CD4-positive, CD25-positive, alpha-beta regulatory T cell (primary cell): Measurements from ENCODE around the gene RAD18. TPM values are rescaled to one million over a fixed set of nuclear protein-coding genes. Genes with fewer than 3 reads are reported as not detected.

Experiments
- ATAC-seq, 2 donors: fragments of 150-1000 bp; cut with Tn5 transposase; one replicate each; pipeline ENCODE4 v1.10.0; 2021; ENCODE audit warnings: low read depth in 2 of 2, moderate number of reproducible peaks in 2 of 2, moderate library complexity in 1 of 2
- DNase-seq, 3 donors: peaks; one replicate each; pipeline versions ENCODE4 v3.0.0 to v3.0.0-alpha.2; 2012 to 2022; ENCODE audit warnings: mixed read lengths in 1 of 3
- H3K27ac ChIP-seq: one replicate; pipeline ENCODE4 v1.7.0; 2013; ENCODE audit warnings: mild to moderate bottlenecking, low read length; ENCODE audit not compliant: insufficient read depth, poor library complexity, severe bottlenecking
- H3K27me3 ChIP-seq: one replicate; pipeline ENCODE4 v1.7.0; 2013; ENCODE audit warnings: low read length; ENCODE audit not compliant: control insufficient read depth, insufficient read depth
- H3K36me3 ChIP-seq: one replicate; pipeline ENCODE4 v1.7.0; 2013; ENCODE audit warnings: mild to moderate bottlenecking, low read length, moderate library complexity; ENCODE audit not compliant: control insufficient read depth, insufficient read depth
- H3K4me1 ChIP-seq: 2 replicates; pipeline ENCODE4 v1.7.0; 2013; ENCODE audit warnings: mild to moderate bottlenecking, low read length; ENCODE audit not compliant: insufficient read depth, control insufficient read depth, poor library complexity, severe bottlenecking
- H3K4me3 ChIP-seq: one replicate; pipeline ENCODE4 v1.7.0; 2013; ENCODE audit warnings: low read depth, mild to moderate bottlenecking, low read length, moderate library complexity
- H3K9me3 ChIP-seq, 2 experiments: 1 replicate in 1 of 2; 2 replicates in 1 of 2; pipeline ENCODE4 v1.7.0; 2013; ENCODE audit warnings: low read length in 2 of 2, mild to moderate bottlenecking in 1 of 2, moderate library complexity in 1 of 2; ENCODE audit not compliant: control insufficient read depth in 2 of 2
- H3K27ac Mint-ChIP-seq, 3 donors: one replicate each; pipeline ENCODE4 v1.8.0; 2020 to 2022; ENCODE audit warnings: mild to moderate bottlenecking in 3 of 3, mixed read lengths in 3 of 3, moderate library complexity in 2 of 3
- H3K27me3 Mint-ChIP-seq: one replicate; pipeline ENCODE4 v1.8.0; 2022; ENCODE audit warnings: mild to moderate bottlenecking, mixed read lengths
- H3K36me3 Mint-ChIP-seq: one replicate; pipeline ENCODE4 v1.8.0; 2020; ENCODE audit warnings: mixed read lengths
- H3K4me1 Mint-ChIP-seq, 4 donors: one replicate each; pipeline ENCODE4 v1.8.0; 2020 to 2022; ENCODE audit warnings: mixed read lengths in 4 of 4, mild to moderate bottlenecking in 1 of 4
- H3K4me3 Mint-ChIP-seq, 4 donors: one replicate each; pipeline ENCODE4 v1.8.0; 2020 to 2022; ENCODE audit warnings: mild to moderate bottlenecking in 4 of 4, mixed read lengths in 4 of 4, moderate library complexity in 3 of 4
- H3K9me3 Mint-ChIP-seq, 7 donors: one replicate each; pipeline ENCODE4 v1.8.0; 2020 to 2022; ENCODE audit warnings: mixed read lengths in 7 of 7, mild to moderate bottlenecking in 3 of 7, moderate library complexity in 2 of 7
- polyA plus RNA-seq, 4 donors: library from polyadenylated mRNA; unstranded; fragments of 300-500 nt; fragmentation: Illumina TruSeq; gene quantifications; one replicate each; pipeline ENCODE4 v1.2.3, GENCODE V29; 2021
- total RNA-seq: library from RNA; stranded (reverse); gene quantifications from one replicate; pipeline ENCODE4 v1.2.3, GENCODE V29; 2022

Gene RAD18
- total and polyA plus RNA-seq, 5 donors from 2014 or later, result 7.8 to 19.8 (median 11.2) TPM

DNA sequence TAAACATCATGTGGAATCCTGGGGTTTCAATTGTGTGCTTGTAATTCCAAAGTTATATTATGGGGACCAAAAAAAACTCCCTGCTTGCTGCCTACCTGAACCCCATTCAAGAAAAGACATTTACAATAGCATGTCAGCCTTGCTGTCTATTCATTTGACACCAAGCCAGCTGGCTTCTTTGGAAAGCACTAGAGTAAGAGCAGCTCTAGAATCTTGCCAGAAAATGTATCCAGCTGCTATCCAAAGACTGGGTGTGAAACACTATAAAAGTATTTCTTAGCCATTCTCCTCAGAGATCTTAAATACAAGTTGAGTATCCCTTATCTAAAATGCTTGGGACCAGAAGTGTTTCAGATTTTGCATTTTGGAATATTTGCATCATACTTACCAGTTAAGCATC lies 87.4 kb downstream of the RAD18 start:
- Histone ChIP-seq H3K27ac (no peak overlapping the region), H3K9me3 (no peaks in the 10 kb centered on the region), H3K4me3 (no peak overlapping the region), H3K36me3 (peaks cover 7% of the 10 kb centered on the region), H3K4me1 (no peaks in the 10 kb centered on the region), H3K27me3 (no peaks in the 10 kb centered on the region)
- H3K4me3 Mint-ChIP-seq, result no peak overlapping the region
- no peak overlapping the region for H3K27ac Mint-ChIP-seq
- H3K4me1 Mint-ChIP-seq, result peaks cover 0 to 1% (median 0%) of the 10 kb centered on the region in 4 donors
- H3K36me3 Mint-ChIP-seq, result peaks cover 20% of the 10 kb centered on the region
- no peaks in the 10 kb centered on the region for H3K9me3 Mint-ChIP-seq
- ATAC-seq, result no peak
- DNase-seq, result no peak
- H3K27me3 Mint-ChIP-seq, result no peaks in the 10 kb centered on the region

DNA sequence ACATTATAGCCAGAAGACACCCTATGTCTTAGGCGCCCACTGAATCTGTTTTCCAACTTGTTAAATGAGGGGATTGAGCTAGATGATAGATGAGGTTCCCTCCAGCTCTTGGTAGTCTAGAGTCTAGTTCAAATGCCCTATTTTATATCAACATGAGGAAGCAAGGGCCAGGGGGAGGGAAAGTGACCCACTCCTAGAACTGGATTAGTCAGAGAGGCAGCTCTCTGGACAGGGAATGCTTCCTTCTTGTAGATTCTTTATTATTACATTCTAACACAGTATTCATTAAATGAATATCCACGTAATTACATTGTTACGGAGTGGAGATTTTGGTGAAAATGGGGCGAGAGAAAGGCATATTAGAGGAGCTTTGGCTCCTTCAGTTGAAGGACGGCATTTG lies 89.5 kb downstream of the RAD18 start:
- Histone ChIP-seq H3K4me1 (no peaks in the 10 kb centered on the region), H3K27me3 (no peaks in the 10 kb centered on the region), H3K36me3 (peaks cover 6% of the 10 kb centered on the region), H3K4me3 (no peak overlapping the region), H3K9me3 (no peaks in the 10 kb centered on the region), H3K27ac (no peak overlapping the region)
- DNase-seq (no peak), ATAC-seq (no peak)
- H3K27me3 Mint-ChIP-seq, result no peaks in the 10 kb centered on the region
- no peaks in the 10 kb centered on the region for H3K9me3 Mint-ChIP-seq
- H3K27ac Mint-ChIP-seq, result no peak overlapping the region
- H3K4me3 Mint-ChIP-seq, result no peak overlapping the region
- H3K4me1 Mint-ChIP-seq, result peaks cover 0 to 2% (median 0%) of the 10 kb centered on the region in 4 donors
- H3K36me3 Mint-ChIP-seq, result peaks cover 16% of the 10 kb centered on the region

DNA sequence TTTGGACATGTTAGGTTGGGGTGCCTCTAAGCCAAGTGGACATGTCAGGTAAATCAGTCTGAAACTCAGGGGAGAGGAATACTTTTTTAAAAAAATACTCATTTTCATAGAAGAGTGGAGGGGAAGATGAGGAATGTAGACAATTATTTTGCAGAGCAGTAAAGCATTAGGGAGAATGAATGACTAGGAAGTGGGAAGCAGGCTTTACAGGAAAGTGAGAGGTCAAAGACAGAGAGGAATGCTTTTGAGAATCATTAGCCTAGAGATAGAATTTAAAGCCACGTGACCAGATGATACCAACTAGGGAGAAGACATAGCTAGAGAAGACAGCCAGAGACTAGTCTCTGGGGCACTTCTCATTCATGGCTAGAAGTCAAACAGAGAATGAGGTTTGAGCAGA lies 91.0 kb downstream of the RAD18 start:
- no peaks in the 10 kb centered on the region for H3K27me3 Mint-ChIP-seq

DNA sequence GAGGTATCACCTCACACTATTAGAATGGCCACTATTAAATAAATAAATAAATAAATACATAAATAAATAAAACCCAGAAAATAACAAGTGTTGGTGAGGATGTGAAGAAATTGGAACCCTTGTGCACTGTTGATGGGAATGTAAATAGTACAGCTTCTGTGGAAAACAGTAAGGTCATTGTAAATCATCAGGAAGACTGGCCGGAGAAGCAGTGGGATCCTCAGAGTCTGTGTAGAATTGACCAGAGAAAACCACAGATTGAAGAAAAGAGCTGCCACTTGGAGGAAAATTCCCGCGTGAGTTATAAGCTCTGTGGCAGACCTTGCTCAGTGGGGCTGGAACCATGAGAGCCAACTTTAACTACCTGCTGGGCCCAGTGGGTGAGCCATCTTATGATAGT lies 92.0 kb downstream of the RAD18 start:
- H3K9me3 Mint-ChIP-seq, result no peaks in the 10 kb centered on the region
- H3K27me3 Mint-ChIP-seq, result no peaks in the 10 kb centered on the region
- DNase-seq (no peak), ATAC-seq (no peak)
- no peak overlapping the region for H3K4me3 Mint-ChIP-seq
- Histone ChIP-seq H3K9me3 (no peaks in the 10 kb centered on the region), H3K27me3 (no peaks in the 10 kb centered on the region), H3K4me1 (no peaks in the 10 kb centered on the region), H3K4me3 (no peak overlapping the region), H3K27ac (no peak overlapping the region), H3K36me3 (no peaks in the 10 kb centered on the region)
- peaks cover 4% of the 10 kb centered on the region for H3K36me3 Mint-ChIP-seq
- no peak overlapping the region for H3K27ac Mint-ChIP-seq
- H3K4me1 Mint-ChIP-seq, result peaks cover 0 to 2% (median 0%) of the 10 kb centered on the region in 4 donors

More for the DNA sequence above, 91.0 kb downstream of the RAD18 start:
- H3K4me1 ChIP-seq, result no peaks in the 10 kb centered on the region
- H3K27ac Mint-ChIP-seq, result no peak overlapping the region
- H3K9me3 ChIP-seq, result no peaks in the 10 kb centered on the region
- peaks cover 12% of the 10 kb centered on the region for H3K36me3 Mint-ChIP-seq
- no peak overlapping the region for H3K4me3 ChIP-seq
- peaks cover 0 to 2% (median 0%) of the 10 kb centered on the region in 4 donors for H3K4me1 Mint-ChIP-seq
- no peaks in the 10 kb centered on the region for H3K27me3 ChIP-seq
- no peak for DNase-seq
- ATAC-seq, result no peak
- H3K4me3 Mint-ChIP-seq, result no peak overlapping the region
- H3K9me3 Mint-ChIP-seq, result no peaks in the 10 kb centered on the region
- peaks cover 6% of the 10 kb centered on the region for H3K36me3 ChIP-seq
- H3K27ac ChIP-seq, result no peak overlapping the region

DNA sequence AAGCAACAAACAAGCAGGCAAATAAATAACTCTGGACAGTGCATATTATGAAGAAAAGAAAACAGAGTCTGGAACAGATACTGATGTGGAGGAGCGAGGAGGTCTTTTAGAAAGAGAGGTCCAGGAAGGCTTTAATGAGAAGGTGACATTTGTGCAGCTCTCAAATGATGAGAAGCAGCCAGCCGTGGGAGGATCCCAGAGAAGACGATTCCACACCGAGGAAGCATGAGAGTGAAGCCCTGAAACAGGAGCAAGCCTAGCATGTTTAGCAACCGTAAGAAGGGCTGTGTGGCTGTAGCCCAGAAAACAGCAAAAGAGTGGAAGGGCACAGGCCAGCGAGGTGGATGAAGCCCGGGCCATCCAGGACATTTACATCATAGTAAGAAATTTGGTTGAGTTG lies 93.1 kb downstream of the RAD18 start:
- no peaks in the 10 kb centered on the region for H3K27me3 ChIP-seq
- no peaks in the 10 kb centered on the region for H3K4me1 ChIP-seq
- no peak overlapping the region for H3K27ac ChIP-seq
- no peaks in the 10 kb centered on the region for H3K27me3 Mint-ChIP-seq
- ATAC-seq (no peak), DNase-seq (no peak)
- no peak overlapping the region for H3K4me3 ChIP-seq
- H3K36me3 Mint-ChIP-seq, result peaks cover 4% of the 10 kb centered on the region
- no peaks in the 10 kb centered on the region for H3K9me3 ChIP-seq
- H3K36me3 ChIP-seq, result no peaks in the 10 kb centered on the region
- H3K9me3 Mint-ChIP-seq, result no peaks in the 10 kb centered on the region
- H3K27ac Mint-ChIP-seq, result no peak overlapping the region
- peaks cover 0 to 2% (median 0%) of the 10 kb centered on the region in 4 donors for H3K4me1 Mint-ChIP-seq
- no peak overlapping the region for H3K4me3 Mint-ChIP-seq

DNA sequence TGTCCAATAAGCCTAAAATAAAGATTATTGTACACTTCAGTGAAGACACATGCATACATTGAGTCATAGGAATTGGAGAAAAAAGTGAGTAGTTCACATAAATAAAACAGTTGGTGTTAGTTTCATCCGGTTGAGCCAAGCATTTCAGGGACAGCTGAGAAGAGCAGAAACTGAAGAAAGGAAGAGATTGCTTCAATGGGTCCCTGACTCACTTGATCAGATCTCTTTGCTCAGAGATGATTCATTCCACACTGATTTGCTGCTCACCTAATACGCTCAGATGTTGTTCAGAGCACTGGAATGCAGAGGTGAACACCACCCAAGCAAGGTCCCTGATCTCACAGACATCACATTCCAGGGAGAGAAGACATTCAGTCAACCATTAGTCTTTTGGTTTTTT lies 93.7 kb downstream of the RAD18 start:
- H3K4me1 Mint-ChIP-seq, result peaks cover 0 to 2% (median 0%) of the 10 kb centered on the region in 4 donors
- H3K36me3 Mint-ChIP-seq, result peaks cover 4% of the 10 kb centered on the region
- H3K36me3 ChIP-seq, result no peaks in the 10 kb centered on the region
- no peak overlapping the region for H3K4me3 Mint-ChIP-seq
- ATAC-seq, result no peak
- H3K27ac ChIP-seq, result no peak overlapping the region
- no peak for DNase-seq
- H3K27ac Mint-ChIP-seq, result no peak overlapping the region
- H3K9me3 ChIP-seq, result no peaks in the 10 kb centered on the region
- no peaks in the 10 kb centered on the region for H3K27me3 ChIP-seq
- no peaks in the 10 kb centered on the region for H3K4me1 ChIP-seq
- no peaks in the 10 kb centered on the region for H3K27me3 Mint-ChIP-seq
- no peaks in the 10 kb centered on the region for H3K9me3 Mint-ChIP-seq
- no peak overlapping the region for H3K4me3 ChIP-seq

DNA sequence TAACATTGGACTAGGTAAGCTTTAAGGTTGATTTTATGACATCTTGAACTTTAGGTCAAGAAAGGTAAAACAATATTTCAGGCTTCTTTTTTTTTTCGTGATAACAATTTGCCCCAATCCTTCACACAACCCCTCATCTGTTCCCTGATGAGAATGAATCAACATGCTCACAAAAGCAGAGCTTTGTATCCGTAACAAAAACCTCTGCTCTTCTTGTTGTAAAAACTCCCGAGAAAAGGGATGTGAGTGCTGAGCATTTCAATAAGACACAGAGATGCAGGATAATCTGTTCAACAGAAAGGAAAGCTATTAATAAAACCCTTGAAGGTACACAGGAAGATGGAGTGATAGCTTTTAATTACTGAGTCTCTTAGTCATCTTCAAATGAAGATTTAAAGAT lies 94.3 kb downstream of the RAD18 start:
- Histone ChIP-seq H3K4me1 (no peaks in the 10 kb centered on the region), H3K36me3 (no peaks in the 10 kb centered on the region), H3K27me3 (no peaks in the 10 kb centered on the region), H3K9me3 (no peaks in the 10 kb centered on the region), H3K4me3 (no peak overlapping the region), H3K27ac (no peak overlapping the region)
- DNase-seq, result no peak
- peaks cover 0 to 2% (median 0%) of the 10 kb centered on the region in 4 donors for H3K4me1 Mint-ChIP-seq
- no peaks in the 10 kb centered on the region for H3K27me3 Mint-ChIP-seq
- H3K27ac Mint-ChIP-seq, result no peak overlapping the region
- peaks cover 0 to 1% (median 0%) of the 10 kb centered on the region in 7 donors for H3K9me3 Mint-ChIP-seq
- H3K4me3 Mint-ChIP-seq, result no peak overlapping the region
- H3K36me3 Mint-ChIP-seq, result peaks cover 4% of the 10 kb centered on the region
- no peak for ATAC-seq

DNA sequence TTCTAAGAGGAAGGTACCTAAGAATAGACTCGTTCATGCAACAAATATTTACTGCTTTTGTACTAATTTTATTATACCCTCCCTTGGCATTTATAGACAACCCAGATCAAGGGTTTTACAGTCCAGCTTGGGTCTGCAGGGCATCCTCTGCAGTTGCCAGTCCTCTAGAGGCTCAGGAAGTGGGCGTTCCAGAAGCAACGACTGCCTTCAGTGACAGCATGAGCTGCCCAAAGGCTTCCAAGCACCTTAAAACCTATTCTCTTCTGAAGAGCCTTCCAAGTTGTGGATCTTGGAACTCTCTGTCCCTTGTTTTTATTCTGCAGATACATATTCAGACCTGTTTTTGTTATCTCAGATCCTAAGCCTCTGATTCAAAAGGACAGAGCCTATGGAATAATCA lies 95.6 kb downstream of the RAD18 start:
- no peak overlapping the region for H3K4me3 ChIP-seq
- H3K27ac ChIP-seq, result no peak overlapping the region
- DNase-seq, result no peak
- H3K9me3 Mint-ChIP-seq, result peaks cover 0 to 1% (median 0%) of the 10 kb centered on the region in 7 donors
- no peak for ATAC-seq
- H3K9me3 ChIP-seq, result no peaks in the 10 kb centered on the region
- no peaks in the 10 kb centered on the region for H3K4me1 ChIP-seq
- H3K36me3 Mint-ChIP-seq, result peaks cover 4% of the 10 kb centered on the region
- H3K4me3 Mint-ChIP-seq, result no peak overlapping the region
- no peak overlapping the region for H3K27ac Mint-ChIP-seq
- H3K27me3 ChIP-seq, result no peaks in the 10 kb centered on the region
- no peaks in the 10 kb centered on the region for H3K36me3 ChIP-seq
- no peaks in the 10 kb centered on the region for H3K27me3 Mint-ChIP-seq
- H3K4me1 Mint-ChIP-seq, result peaks cover 0 to 5% (median 1%) of the 10 kb centered on the region in 4 donors
